HG03457 (cell line): ENCODE measurements around the gene ZNF653.
"Not testable (repeated sequence)": the region's sequence is repeated elsewhere in the genome, so short reads cannot be mapped to it uniquely, and the experiment has no call there.

Source experiments
- ATAC-seq: cut with Tn5 transposase; IDR thresholded peaks from one replicate; pipeline ENCODE4 v1.9.1; 2021; ENCODE audit warnings: moderate number of reproducible peaks; ENCODE audit not compliant: unreplicated experiment

ZNF653 gene

DNA sequence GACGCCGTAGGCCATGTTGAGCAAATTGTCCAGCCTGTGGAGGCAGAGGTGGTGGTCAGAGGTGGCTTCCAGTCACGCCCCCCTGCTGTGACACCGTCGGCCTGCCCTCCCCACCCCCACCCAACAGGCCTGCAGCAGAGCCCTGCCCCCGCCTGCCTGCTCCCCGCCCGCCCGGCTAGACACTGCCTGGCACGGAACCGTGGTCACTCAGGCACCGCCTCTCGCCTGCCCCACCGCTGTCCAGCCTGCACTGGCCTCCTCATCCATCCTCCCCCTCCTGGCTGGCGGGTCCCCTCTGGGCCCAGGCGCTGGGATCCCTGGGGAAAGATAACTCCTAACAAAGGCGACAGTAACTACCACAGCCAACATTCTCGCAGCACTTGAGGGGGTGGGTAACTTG, 48.5 kb downstream of the ZNF653 start:
- ATAC-seq = no peak

DNA sequence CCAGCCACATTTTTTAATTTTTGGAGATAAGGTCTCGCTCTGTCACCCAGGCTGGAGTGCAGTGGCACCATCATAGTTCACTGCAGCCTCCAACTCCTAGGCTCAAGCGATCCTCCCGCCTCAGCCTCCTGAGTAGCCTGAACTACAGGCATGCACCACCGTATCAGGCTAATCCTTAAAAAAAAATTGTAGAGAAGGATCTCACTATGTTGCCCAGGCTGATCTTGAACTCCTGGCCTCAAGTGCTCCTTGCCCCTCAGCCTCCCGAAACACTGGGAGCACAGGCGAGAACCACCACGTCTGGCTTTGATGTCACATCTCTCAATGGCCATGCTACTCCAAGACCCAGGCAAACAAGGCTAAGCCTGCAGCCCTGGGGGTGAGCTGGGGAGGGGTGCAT, 49.0 kb downstream of the ZNF653 start:
- ATAC-seq = no peak

DNA sequence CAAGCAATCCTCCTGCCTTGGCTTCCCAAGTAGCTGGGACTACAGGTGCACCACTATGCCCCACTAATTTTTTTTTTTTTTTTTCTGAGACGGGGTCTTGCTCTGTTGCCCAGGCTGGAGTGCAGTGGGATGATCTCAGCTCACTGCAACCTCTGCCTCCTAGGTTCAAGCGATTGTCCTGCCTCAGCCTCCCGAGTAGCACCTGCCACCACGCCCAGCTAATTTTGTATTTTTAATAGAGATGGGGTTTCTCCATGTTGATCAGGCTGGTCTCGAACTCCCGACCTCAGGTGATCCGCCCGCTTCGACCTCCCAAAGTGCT, 50.4 kb downstream of the ZNF653 start:
- not testable (repeated sequence) for ATAC-seq

GRCh38 chr19:11453468-11454341, 51.9 kb downstream of the ZNF653 start:
- ATAC-seq = no peak

DNA sequence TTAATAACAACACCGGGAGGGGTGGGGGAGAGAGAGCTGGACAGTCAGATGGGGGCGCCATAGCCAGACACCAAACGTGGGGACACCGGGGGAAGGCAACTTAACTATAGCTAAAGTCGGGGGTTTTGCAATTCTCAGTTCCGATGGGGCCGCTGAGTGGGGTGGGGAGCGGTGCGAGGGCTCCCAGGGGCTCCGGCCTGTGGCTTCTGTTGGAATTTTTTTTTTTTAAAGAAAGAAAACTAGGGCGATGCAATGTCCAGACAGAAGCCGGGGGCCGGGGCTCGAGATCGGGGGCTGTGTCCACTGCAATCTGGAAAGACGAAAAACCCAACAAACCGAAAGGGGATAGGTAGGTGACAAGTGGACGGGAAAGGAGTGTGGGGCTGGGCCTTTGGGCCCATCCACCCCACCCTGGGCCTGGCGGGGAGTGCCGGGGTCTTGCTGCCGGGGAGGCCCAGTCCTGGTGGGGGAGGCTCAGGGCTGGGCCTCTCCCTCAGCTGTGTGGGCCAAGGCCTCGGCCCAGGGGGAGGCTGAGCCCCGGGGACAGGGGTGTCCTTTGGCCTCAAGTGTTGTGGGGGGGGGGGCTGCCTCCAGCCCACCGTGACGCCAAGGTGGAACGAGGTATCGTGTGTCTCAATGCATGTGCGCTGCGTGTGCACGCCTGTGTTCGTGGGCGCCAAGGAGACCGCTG, 52.9 kb downstream of the ZNF653 start:
- ATAC-seq = no peak

- ATAC-seq = no peak
These were observed 53.6 kb downstream of the ZNF653 start for GRCh38 chr19:11451871-11452619.

- ATAC-seq = no peak
These were observed 54.2 kb downstream of the ZNF653 start for GRCh38 chr19:11451327-11451870.

GRCh38 chr19:11450570-11451326, 54.9 kb downstream of the ZNF653 start:
- no peak for ATAC-seq

DNA sequence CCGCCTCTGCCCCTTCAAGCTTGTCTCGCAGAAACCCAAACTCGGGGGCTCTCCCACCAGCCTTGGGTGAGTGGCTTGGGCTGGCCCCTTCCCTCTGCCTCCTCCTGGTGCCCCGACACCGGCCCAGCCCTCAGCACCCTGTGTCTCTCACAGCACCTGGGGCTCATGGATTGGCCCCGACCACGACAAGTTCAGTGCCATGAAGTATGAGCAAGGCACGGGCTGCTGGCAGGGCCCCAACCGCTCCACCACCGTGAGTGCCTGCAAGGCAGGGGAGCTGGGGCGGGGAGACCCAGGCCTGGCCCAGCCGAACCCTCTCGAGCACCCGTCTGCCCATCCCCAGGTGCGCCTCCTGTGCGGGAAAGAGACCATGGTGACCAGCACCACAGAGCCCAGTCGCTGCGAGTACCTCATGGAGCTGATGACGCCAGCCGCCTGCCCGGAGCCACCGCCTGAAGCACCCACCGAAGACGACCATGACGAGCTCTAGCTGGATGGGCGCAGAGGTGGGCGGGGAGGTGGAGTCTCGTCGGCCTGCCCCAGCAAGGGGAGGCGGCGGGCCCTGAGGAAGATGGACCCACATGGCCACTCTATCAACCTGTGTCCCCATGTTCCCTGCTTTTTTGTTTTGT, 56.6 kb downstream of the ZNF653 start:
- ATAC-seq = no peak

DNA sequence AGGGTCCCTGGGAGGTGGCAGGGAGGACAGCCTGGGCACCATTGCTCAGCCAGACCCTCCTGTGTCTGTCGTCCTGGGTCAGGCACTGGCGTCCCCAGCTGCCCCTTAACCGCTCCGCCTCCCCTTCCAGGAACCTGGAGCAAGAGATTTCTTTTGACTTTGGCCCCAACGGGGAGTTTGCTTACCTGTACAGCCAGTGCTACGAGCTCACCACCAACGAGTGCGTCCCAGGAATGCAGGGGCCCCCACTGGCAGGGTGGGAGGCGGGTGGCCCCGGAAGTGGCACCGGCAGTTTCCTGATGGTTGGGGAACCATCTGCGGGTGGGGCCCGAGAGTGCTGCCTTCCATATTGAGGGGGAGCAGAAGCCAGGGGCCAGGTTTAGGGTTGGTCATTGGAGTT, 57.2 kb downstream of the ZNF653 start:
- no peak for ATAC-seq

DNA sequence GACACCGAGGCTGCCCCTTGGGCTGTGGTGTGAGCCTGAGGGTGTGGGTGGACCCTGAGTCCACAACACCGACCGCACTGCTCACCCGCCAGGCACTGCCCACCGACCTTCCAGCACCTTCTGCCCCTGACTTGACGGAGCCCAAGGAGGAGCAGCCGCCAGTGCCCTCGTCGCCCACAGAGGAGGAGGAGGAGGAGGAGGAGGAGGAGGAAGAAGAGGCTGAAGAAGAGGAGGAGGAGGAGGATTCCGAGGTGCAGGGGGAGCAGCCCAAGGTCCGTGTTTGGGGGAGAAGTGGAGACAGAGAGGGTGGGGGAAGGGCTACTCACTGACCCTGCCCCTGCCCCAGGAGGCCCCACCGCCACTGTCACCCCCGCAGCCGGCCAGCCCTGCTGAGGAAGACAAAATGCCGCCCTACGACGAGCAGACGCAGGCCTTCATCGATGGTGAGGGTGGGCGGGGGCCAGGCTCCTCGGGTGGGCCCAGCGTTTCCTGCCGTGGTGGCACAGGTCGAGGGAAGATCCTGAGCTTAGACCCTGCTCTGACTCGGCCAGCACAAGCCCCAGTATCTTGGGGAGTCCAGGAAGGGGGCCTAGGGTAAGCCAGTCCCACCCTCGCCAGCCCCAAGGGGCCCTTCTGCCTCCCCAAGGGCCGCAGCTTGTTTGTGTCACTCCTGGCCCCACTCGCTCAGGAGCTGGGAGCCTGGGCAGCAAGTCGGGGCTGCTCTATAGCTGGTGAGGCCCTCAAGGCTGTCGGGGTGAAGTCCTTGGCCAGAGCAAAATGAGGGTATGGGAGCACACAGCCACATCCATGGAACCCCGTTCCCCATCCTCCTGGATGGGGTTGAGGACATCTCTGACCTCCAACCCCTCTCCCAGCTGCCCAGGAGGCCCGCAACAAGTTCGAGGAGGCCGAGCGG, 58.0 kb downstream of the ZNF653 start:
- ATAC-seq = no peak

DNA sequence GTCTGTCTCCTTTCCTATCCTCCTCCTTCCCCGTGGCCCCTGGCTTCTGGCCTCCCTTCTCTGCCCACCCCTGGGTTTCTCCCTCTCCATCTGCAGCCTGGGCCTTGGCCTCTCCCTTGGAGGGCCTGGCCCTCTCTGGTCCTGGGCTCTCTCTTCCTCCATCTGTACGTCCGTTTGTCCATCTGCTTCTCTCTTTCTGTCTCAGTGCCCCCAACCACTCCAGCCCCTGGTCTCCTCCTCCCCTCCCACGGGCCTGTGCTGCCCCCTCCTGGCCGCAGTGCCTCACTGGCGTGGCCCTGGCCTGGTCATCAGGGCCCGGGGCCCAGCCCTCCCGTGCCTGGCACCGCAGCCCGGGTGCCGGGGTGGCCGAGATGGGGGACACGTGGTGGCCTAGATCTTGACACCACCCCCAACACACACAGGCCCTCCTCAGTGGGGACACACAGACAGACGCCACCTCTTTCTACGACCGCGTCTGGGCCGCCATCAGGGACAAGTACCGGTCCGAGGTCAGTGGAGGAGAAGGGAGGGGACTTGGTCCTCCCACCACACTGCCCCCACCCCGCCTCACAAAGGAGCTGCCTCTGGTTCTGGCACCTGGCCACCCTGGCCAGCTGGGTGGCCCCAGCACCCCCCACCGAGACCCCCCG, 58.9 kb downstream of the ZNF653 start:
- no peak for ATAC-seq

- ATAC-seq = no peak
These were observed 59.4 kb downstream of the ZNF653 start for GRCh38 chr19:11446271-11446651.

- ATAC-seq = no peak
These were observed 60.5 kb downstream of the ZNF653 start for GRCh38 chr19:11445141-11445540.

DNA sequence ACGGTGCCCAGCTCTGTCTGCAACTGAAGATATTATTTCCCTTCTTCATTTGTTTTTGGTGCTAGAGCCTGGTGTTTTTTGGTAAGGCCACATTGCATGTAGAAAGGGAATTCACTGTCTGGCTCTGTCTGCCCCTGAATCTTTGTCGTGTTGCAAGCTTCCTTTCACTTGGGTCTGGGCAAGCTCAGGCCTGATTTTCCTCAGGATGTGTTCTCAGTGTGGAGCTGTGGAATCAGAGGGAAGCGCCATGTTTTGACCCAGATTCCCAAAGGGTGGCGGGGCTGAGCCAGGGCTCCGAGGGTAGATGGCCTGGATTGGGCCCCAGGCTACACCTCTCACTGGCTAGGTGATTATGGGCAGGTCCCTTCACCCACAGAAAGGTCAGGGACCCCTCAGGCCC, 61.6 kb downstream of the ZNF653 start:
- no peak for ATAC-seq

- ATAC-seq = no peak
These were observed 67.7 kb downstream of the ZNF653 start for GRCh38 chr19:11437955-11438354.

DNA sequence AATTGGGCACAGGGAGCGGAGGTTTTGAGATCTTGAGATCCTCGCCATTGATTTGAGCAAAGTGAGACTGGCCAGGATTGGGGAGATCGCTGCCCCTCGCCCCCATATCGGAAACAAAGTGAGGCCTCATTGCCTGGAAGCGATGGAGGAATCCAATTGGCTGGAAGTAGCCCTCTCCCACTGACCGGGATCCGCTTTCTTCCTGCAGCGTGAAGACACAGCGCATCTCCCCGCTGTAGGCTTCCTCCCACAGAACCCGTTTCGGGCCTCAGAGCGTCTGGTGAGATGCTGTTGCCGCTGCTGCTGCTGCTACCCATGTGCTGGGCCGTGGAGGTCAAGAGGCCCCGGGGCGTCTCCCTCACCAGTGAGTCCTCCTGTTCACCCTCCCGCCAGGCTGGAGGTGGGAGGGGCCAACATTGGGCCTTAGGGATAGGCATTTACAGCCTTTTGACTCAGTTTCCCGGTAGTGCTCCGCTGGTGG, 69.8 kb downstream of the ZNF653 start:
- no peak for ATAC-seq

DNA sequence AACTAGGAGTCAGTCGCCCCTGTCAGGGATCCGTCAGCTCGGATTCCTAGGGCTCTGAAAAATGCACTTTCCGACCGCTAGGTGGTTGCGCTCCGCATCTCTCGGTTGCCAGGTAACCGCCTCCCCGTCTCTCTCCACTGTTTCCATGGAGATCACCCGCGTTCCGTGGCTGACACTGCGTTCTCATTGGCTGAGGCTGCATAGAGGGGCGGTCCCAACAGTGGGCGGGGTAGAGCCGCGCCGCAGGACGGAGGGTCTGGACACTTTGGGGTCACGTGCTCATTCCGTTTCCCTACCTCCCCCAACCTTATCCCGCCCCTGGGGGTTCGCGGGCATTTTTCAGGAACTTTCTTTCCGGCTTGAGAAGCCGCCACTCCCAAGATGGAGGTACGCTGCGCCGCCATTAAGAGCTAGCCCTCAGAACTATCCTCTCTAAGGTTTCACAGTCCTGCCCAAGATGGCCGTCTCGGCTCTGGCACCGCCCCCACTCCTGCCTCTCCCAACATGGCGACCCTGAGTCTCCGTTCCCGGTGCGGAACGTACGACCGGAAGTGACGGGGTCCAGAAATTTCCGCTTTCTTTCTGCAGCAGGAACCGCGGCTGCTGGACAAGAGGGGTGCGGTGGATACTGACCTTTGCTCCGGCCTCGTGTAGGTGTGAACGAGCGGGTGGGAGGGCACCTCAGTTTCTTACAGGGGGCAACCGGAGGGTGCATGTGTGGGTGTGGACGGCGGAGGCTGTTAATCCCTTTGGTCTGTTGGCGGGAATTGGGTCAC, 70.4 kb downstream of the ZNF653 start, which contains the start of the genes ODAD3 and PRKCSH:
Gene ODAD3, minus strand, starts transcription at position 65 of the 776 bp plus-strand sequence. CDS start 105 bp downstream, outside the sequence.
Gene PRKCSH, plus strand, starts transcription at position 579 of the 776 bp plus-strand sequence. CDS start 483 bp downstream, outside the sequence.
- peak; percentile 79 for ATAC-seq
